ENCODE data around the gene MPZL2. TPM values are rescaled to one million over a fixed set of nuclear protein-coding genes. Genes with fewer than 3 reads are reported as not detected.

Gene MPZL2
- total and polyA plus RNA-seq, 12 donors, result 0.48 to 14.9 (median 5.1) TPM

DNA sequence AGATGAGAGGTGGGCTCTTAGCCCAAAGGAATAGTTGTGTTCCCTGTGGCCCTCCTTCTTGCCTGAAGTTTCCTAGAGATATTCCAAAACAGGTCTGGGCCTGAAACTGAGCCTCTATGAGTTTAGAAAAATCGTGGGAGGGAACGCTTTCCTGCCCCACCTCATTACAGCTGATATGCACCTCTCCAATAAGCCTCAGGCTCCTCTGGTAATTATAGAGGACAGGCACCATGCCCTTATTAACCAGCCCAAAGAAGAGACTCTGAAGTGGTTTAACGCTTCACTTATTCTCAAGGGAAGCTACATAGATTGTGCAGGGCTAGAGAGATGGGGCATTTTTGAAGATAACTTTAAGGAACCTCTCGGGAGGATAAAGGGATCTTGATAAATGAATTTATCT is 3.4 kb upstream of the MPZL2 start:
- Histone ChIP-seq H3K27ac (no peak overlapping the region), H3K27me3 (peaks cover 17% of the 10 kb centered on the region), H3K4me3 (no peak overlapping the region), H3K4me1 (replicated peaks in 1 of 2) (peaks cover 0 to 9% of the 10 kb centered on the region in 2 donors), H3K9me3 (replicated peaks in 1 of 3) (no peaks in the 10 kb centered on the region), H3K36me3 (replicated peaks in 1 of 2) (no peaks in the 10 kb centered on the region)
- TF ChIP-seq, protein P1, sequence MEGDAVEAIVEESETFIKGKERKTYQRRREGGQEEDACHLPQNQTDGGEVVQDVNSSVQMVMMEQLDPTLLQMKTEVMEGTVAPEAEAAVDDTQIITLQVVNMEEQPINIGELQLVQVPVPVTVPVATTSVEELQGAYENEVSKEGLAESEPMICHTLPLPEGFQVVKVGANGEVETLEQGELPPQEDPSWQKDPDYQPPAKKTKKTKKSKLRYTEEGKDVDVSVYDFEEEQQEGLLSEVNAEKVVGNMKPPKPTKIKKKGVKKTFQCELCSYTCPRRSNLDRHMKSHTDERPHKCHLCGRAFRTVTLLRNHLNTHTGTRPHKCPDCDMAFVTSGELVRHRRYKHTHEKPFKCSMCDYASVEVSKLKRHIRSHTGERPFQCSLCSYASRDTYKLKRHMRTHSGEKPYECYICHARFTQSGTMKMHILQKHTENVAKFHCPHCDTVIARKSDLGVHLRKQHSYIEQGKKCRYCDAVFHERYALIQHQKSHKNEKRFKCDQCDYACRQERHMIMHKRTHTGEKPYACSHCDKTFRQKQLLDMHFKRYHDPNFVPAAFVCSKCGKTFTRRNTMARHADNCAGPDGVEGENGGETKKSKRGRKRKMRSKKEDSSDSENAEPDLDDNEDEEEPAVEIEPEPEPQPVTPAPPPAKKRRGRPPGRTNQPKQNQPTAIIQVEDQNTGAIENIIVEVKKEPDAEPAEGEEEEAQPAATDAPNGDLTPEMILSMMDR (IDR thresholded peaks at IDR 0.05), result no peak
- TF ChIP-seq POLR2A (IDR thresholded peaks at IDR 0.05), result no peak
- WGBS, 4 donors, result 57 to 74% (median 67%) methylated on average over 4 of the region's 4 CpGs
- intact Hi-C loops (cut with DNase I), result no loop called here
- no peak for DNase-seq

DNA sequence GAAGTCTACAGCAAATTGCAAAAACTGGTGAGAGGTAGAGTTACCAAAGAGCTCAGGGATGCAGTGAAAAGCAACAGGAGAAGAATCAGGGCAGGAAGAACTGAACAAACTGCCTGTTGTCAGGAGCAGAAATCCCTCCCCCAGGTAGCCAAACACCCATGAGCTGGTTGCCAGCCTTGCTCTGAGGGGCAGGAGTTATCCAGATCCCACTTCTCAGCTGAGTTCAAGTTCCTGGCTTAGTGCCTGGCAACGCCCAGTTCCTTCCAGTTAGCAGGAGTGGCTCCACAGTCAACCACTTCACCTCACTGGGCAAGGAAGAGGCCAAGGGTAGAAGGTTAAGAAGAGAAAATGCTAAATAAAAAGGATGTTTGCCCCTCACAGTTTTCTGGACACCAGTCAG is 1.9 kb upstream of the MPZL2 start:
- no peaks in the 10 kb centered on the region for H3K36me3 ChIP-seq (replicated peaks in 1 of 2)
- peaks cover 0 to 9% of the 10 kb centered on the region in 2 donors for H3K4me1 ChIP-seq (replicated peaks in 1 of 2)
- H3K9me3 ChIP-seq (replicated peaks in 1 of 3), result no peaks in the 10 kb centered on the region
- H3K27me3 ChIP-seq, result peaks cover 20% of the 10 kb centered on the region
- no peak overlapping the region for H3K4me3 ChIP-seq
- intact Hi-C loops (cut with DNase I), result no loop called here
- peak in 4 of 7 donors; percentile 12 to 55 (median 22) for DNase-seq
- no peak for TF ChIP-seq POLR2A (IDR thresholded peaks at IDR 0.05)
- TF ChIP-seq, protein P1 (IDR thresholded peaks at IDR 0.05), result no peak
- 62 to 70% (median 65%) methylated on average over 1 of the region's 1 CpG; no CpG with 5 or more reads in 1 of the 4 donors for WGBS, 4 donors
- no peak overlapping the region for H3K27ac ChIP-seq

DNA sequence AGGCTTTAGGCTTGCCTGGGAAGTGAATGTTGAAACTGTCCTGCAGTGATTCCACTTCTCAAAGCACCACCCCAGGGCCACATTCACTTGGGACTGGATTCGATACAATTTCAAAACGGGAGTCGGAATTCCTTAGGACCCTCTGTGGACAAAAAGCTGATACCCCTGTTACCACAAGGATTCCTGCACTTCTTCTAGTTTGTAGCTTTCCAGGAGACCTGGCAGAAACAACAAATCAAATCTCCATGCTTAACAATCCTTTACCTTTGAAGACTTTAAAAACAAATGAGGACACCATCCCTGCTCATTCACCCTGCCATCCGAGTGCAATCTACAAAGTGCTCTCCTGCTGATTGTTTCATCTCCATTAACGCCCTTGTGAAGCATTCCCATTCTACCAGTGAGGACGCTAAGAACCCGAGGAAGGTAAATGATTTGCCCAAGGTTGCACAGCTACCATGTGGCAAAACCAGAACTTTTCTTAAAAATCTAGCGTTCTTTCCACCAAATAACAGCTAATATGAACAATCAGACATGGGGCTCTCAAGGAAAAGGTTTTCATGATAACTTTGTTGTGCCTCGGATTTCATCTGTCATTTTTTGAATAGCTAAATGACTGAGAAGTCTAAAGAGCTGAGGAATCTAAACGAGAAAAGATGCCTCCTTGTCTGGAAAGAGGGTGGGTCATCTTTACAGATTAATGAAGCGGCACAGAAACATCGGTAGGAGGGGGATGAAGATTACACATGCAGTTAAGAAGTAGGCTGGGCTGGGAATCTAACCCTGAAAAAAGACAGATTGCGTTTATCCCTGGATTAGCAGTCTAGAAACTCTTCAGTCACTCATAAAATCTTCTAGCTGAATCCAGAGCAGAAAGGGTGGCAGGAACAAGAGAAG is 720 bp upstream of the MPZL2 start:
- intact Hi-C loops (cut with DNase I), result no loop called here
- Histone ChIP-seq H3K27me3 (peaks cover 23% of the 10 kb centered on the region), H3K27ac (peak overlapping the region in 1 of 5 donors; percentile 20), H3K4me3 (peak overlapping the region in 1 of 4 donors; percentile 50), H3K9me3 (replicated peaks in 1 of 3) (no peaks in the 10 kb centered on the region), H3K4me1 (replicated peaks in 1 of 2) (peaks cover 0 to 9% of the 10 kb centered on the region in 2 donors), H3K36me3 (replicated peaks in 1 of 2) (no peaks in the 10 kb centered on the region)
- no peak for TF ChIP-seq POLR2A (IDR thresholded peaks at IDR 0.05)
- TF ChIP-seq, protein P1 (IDR thresholded peaks at IDR 0.05), result no peak
- DNase-seq, result no peak
- 63 to 76% (median 70%) methylated on average over 13 of the region's 13 CpGs for WGBS, 4 donors

DNA sequence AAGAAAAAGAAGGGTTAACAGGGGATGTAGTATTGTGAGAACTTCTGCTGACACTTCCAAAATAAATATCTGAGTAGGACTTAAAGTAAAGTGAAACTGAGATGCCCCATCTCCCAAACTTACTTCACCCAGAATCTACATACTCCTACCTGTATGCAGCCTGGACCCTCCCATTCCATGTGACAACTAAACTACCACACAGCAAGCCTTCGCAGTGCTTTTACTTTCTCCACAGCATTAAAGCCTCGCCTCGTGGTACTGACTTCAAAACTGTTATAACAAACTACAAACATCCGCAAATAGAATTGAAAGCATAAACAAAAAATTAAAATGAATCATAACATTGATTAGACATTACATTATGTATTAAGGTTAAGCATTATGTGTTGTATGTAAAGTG is 985 bp downstream of the MPZL2 start:
- no peaks in the 10 kb centered on the region for H3K36me3 ChIP-seq (replicated peaks in 1 of 2)
- H3K27me3 ChIP-seq, result peaks cover 23% of the 10 kb centered on the region
- DNase-seq, result no peak
- H3K9me3 ChIP-seq (replicated peaks in 1 of 3), result no peaks in the 10 kb centered on the region
- intact Hi-C loops (cut with DNase I), result no loop called here
- peak overlapping the region in 1 of 4 donors; percentile 50 for H3K4me3 ChIP-seq
- no peak for TF ChIP-seq POLR2A (IDR thresholded peaks at IDR 0.05)
- TF ChIP-seq, protein P1 (IDR thresholded peaks at IDR 0.05), result no peak
- 71 to 78% (median 74%) methylated on average over 4 of the region's 4 CpGs for WGBS, 4 donors
- no peak overlapping the region for H3K27ac ChIP-seq
- peaks cover 0 to 9% of the 10 kb centered on the region in 2 donors for H3K4me1 ChIP-seq (replicated peaks in 1 of 2)

Data from adrenal gland (tissue), 12 donors.